ENCODE measurements around the gene FLT4. TPM values are rescaled to one million over a fixed set of nuclear protein-coding genes. Genes with fewer than 3 reads are reported as not detected.

FLT4 gene
- total RNA-seq, 4 donors from 2014 or later = 2.1 to 11.6 (median 4.0) TPM

- TF ChIP-seq CTCF (IDR thresholded peaks at IDR 0.05) (no peak), POLR2A (IDR thresholded peaks at IDR 0.05) (no peak)
- 77 to 91% methylated on average over 15 of the region's 15 CpGs for WGBS, 2 donors
- intact Hi-C loops (cut with DNase I; ENCODE audit: low total_unique reads) = no loop called here
- DNase-seq (ENCODE audit: low spot score in 2 of 2) = no peak
- no peak overlapping the region for H3K4me3 ChIP-seq (ENCODE audit: low read depth, poor library complexity, severe bottlenecking)
Observed at GRCh38 chr5:180623844-180624243, 25.6 kb downstream of the FLT4 start.

- intact Hi-C loops (cut with DNase I; ENCODE audit: low total_unique reads) = no loop called here
- TF ChIP-seq CTCF (IDR thresholded peaks at IDR 0.05) = no peak
- no peak for TF ChIP-seq POLR2A (IDR thresholded peaks at IDR 0.05)
- no peak overlapping the region for H3K4me3 ChIP-seq (ENCODE audit: low read depth, poor library complexity, severe bottlenecking)
- 70 to 88% methylated on average over 8 to 10 of the region's 10 CpGs for WGBS, 2 donors
- DNase-seq (ENCODE audit: low spot score in 2 of 2) = no peak
Observed at GRCh38 chr5:180623411-180623834, 26.0 kb downstream of the FLT4 start.

- intact Hi-C loops (cut with DNase I; ENCODE audit: low total_unique reads) = no loop called here
- H3K4me3 ChIP-seq (ENCODE audit: low read depth, poor library complexity, severe bottlenecking) = no peak overlapping the region
- no peak for TF ChIP-seq CTCF (IDR thresholded peaks at IDR 0.05)
- no peak for DNase-seq (ENCODE audit: low spot score in 2 of 2)
- WGBS, 2 donors = 84 to 91% methylated on average over 3 to 6 of the region's 6 CpGs
Observed at GRCh38 chr5:180622910-180623309, 26.5 kb downstream of the FLT4 start.

GRCh38 chr5:180621311-180621710 lies 28.1 kb downstream of the FLT4 start:
- no peak overlapping the region for H3K4me3 ChIP-seq (ENCODE audit: low read depth, poor library complexity, severe bottlenecking)
- no peak for DNase-seq (ENCODE audit: low spot score in 2 of 2)
- TF ChIP-seq POLR2A (IDR thresholded peaks at IDR 0.05) (no peak), CTCF (IDR thresholded peaks at IDR 0.05) (no peak)
- intact Hi-C loops (cut with DNase I; ENCODE audit: low total_unique reads) = no loop called here
- WGBS, 2 donors = 83 to 87% methylated on average over 27 to 28 of the region's 32 CpGs

- intact Hi-C loops (cut with DNase I; ENCODE audit: low total_unique reads) = no loop called here
- 54 to 55% methylated on average over 11 to 14 of the region's 14 CpGs for WGBS, 2 donors
- no peak for DNase-seq (ENCODE audit: low spot score in 2 of 2)
- no peak overlapping the region for H3K4me3 ChIP-seq (ENCODE audit: low read depth, poor library complexity, severe bottlenecking)
- TF ChIP-seq CTCF (IDR thresholded peaks at IDR 0.05) (no peak), POLR2A (IDR thresholded peaks at IDR 0.05) (no peak)
Observed at GRCh38 chr5:180620014-180620413, 29.4 kb downstream of the FLT4 start.

GRCh38 chr5:180619563-180619915 lies 29.9 kb downstream of the FLT4 start:
- 75 to 78% methylated on average over 22 of the region's 22 CpGs for WGBS, 2 donors
- no peak for TF ChIP-seq POLR2A (IDR thresholded peaks at IDR 0.05)
- no peak for TF ChIP-seq CTCF (IDR thresholded peaks at IDR 0.05)
- intact Hi-C loops (cut with DNase I; ENCODE audit: low total_unique reads) = no loop called here
- no peak overlapping the region for H3K4me3 ChIP-seq (ENCODE audit: low read depth, poor library complexity, severe bottlenecking)
- DNase-seq (ENCODE audit: low spot score in 2 of 2) = no peak

All from lower leg skin (tissue), 4 donors.